Erythroblast (primary cell): ENCODE data around the gene GALNT18.

Experiments used
- GATA1 ChIP-seq: IDR thresholded peaks from 2 replicates; pipeline ENCODE4 v1.6.1; 2011; ENCODE audit warnings: low read depth, mild to moderate bottlenecking, control low read depth, low read length, moderate library complexity
- POLR2A ChIP-seq: IDR thresholded peaks from 2 replicates; pipeline ENCODE4 v1.6.1; 2011; ENCODE audit warnings: mild to moderate bottlenecking, low read length

DNA sequence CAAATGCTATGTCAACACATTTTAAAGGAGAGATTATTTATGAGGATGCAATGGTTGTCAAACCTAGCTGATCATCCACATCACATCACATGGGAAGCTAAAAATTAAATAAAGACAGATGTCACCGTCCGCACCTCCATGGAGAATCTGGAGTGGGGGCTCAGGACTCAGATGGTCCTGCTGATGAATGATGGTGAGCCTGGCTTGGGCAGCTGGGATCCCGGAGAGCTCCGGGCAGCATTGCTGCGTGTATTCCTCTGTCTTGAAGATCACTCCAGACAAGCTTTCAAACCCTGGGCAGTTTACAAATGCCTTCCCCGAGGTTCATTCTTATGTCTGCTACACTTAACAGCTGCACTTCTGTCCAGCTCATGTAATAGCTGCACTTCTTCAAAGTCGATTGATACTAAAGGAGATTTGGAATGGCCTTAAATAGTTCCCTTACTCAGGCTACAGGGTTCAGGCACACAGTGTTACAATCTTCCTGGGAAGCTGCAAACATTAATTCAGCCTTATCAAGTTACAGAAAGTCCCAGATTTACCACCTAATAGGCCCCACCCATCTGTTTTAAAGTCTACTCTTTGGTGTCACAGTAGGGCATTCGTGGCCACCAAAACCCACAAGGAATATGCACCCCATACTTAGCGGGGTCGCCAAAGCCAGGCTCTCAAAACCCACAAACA is 234.0 kb downstream of the GALNT18 start:
- no peak for TF ChIP-seq POLR2A
- no peak for TF ChIP-seq GATA1
